B cell (primary cell): ENCODE measurements around the gene SDCCAG8. TPM values are rescaled to one million over a fixed set of nuclear protein-coding genes. Genes with fewer than 3 reads are reported as not detected.

ENCODE experiments used
- ATAC-seq: fragments of 200-7000 bp; cut with Tn5 transposase; one replicate; pipeline ENCODE4 v1.10.0; 2021; ENCODE audit warnings: low read depth, mild to moderate bottlenecking, moderate number of reproducible peaks, moderate library complexity
- CTCF ChIA-PET: fragments of 350-600 bp; sonication (Branson Sonifier 250); formaldehyde crosslinking; loops from one replicate; lab custom pipeline; 2021; ENCODE audit warnings: antibody characterized with exemption, inconsistent platforms; lab: Charles Lee
- POLR2A ChIA-PET: fragments of 350-600 bp; sonication (Branson Sonifier 250); formaldehyde crosslinking; loops from one replicate; lab custom pipeline; 2021; ENCODE audit warnings: antibody characterized with exemption; lab: Charles Lee
- DNase-seq: peaks from one replicate; pipeline ENCODE4 v3.0.0; 2013
- H2AFZ ChIP-seq: 2 replicates; pipeline ENCODE4 v1.6.1; 2012; ENCODE audit warnings: mild to moderate bottlenecking, low read depth, low read length; ENCODE audit not compliant: insufficient read depth, poor library complexity, severe bottlenecking
- H3K27ac ChIP-seq, 2 donors: 1 replicate in 1 of 2; 2 replicates in 1 of 2; pipeline ENCODE4 v1.5.1; 2012 to 2013; ENCODE audit warnings: low read length in 2 of 2, mild to moderate bottlenecking in 2 of 2, moderate library complexity in 1 of 2
- H3K27me3 ChIP-seq, 4 experiments: fragments of 200-600 bp in 1 of 4; sonication (generic) in 1 of 4; replicated peaks in 1 of 4; 1 replicate in 2 of 4; 2 replicates in 2 of 4; pipeline versions ENCODE4 v1.6.1 to v1.7.0; 2013 to 2016; ENCODE audit warnings: low read length in 3 of 4, mild to moderate bottlenecking in 2 of 4, mixed read lengths in 1 of 4, moderate library complexity in 1 of 4; ENCODE audit not compliant: insufficient read depth in 4 of 4, control insufficient read depth in 3 of 4; ENCODE audit errors: control extremely low read depth in 1 of 4
- H3K36me3 ChIP-seq, 2 experiments: replicated peaks in 1 of 2; 1 replicate in 1 of 2; 2 replicates in 1 of 2; pipeline versions ENCODE4 v1.6.1 to v1.7.1; 2013; ENCODE audit warnings: low read length in 1 of 2; ENCODE audit not compliant: insufficient read depth in 2 of 2, control insufficient read depth in 1 of 2; ENCODE audit errors: control extremely low read depth in 1 of 2, extremely low read depth in 1 of 2
- H3K4me1 ChIP-seq, 2 donors: fragments of 200-600 bp in 1 of 2; sonication (generic) in 1 of 2; 1 replicate in 1 of 2; 2 replicates in 1 of 2; pipeline versions ENCODE4 v1.5.1 to v1.6.1; 2013 to 2017; ENCODE audit warnings: low read length in 2 of 2; ENCODE audit not compliant: control insufficient read depth in 2 of 2, insufficient read depth in 2 of 2
- H3K4me2 ChIP-seq: replicated peaks from 2 replicates; pipeline ENCODE3; 2012; ENCODE audit warnings: mild to moderate bottlenecking, low read depth, low read length; ENCODE audit not compliant: poor library complexity, severe bottlenecking
- H3K4me3 ChIP-seq, 5 experiments: fragments of 200-600 bp in 1 of 5; sonication (generic) in 1 of 5; 1 replicate in 3 of 5; 2 replicates in 2 of 5; pipeline versions ENCODE4 v1.5.1 to v1.7.0; 2011 to 2016; ENCODE audit warnings: low read length in 4 of 5, mild to moderate bottlenecking in 4 of 5, low read depth in 2 of 5, control low read depth in 1 of 5, moderate library complexity in 1 of 5; ENCODE audit not compliant: insufficient read depth in 1 of 5; ENCODE audit errors: control extremely low read depth in 1 of 5, extremely low read depth in 1 of 5
- H3K79me2 ChIP-seq: fragments of 200-600 bp; sonication (generic); one replicate; pipeline ENCODE4 v1.6.0; 2016; ENCODE audit warnings: low read length; ENCODE audit not compliant: control insufficient read depth, insufficient read depth
- H3K9ac ChIP-seq: fragments of 200-600 bp; sonication (generic); 2 replicates; pipeline ENCODE4 v1.6.1; 2017; ENCODE audit warnings: mild to moderate bottlenecking, low read length, moderate library complexity
- H3K9me3 ChIP-seq, 3 donors: one replicate each; pipeline versions ENCODE4 v1.6.1 to v1.7.1; 2013; ENCODE audit warnings: low read length in 2 of 3; ENCODE audit not compliant: control insufficient read depth in 2 of 3, insufficient read depth in 1 of 3; ENCODE audit errors: control extremely low read depth in 1 of 3
- H4K20me1 ChIP-seq: 2 replicates; pipeline ENCODE4 v1.6.0; 2012; ENCODE audit warnings: mild to moderate bottlenecking, low read length; ENCODE audit not compliant: insufficient read depth, control insufficient read depth, poor library complexity, severe bottlenecking
- H3K27ac Mint-ChIP-seq: one replicate; pipeline ENCODE4 v1.8.0; 2021; ENCODE audit warnings: mixed read lengths
- H3K27me3 Mint-ChIP-seq: one replicate; pipeline ENCODE4 v1.8.0; 2021; ENCODE audit warnings: mixed read lengths
- H3K4me1 Mint-ChIP-seq: one replicate; pipeline ENCODE4 v1.8.0; 2021; ENCODE audit warnings: mixed read lengths
- H3K4me3 Mint-ChIP-seq: one replicate; pipeline ENCODE4 v1.8.0; 2021; ENCODE audit warnings: mixed read lengths
- H3K9me3 Mint-ChIP-seq: one replicate; pipeline ENCODE4 v1.8.0; 2022; ENCODE audit warnings: mixed read lengths; ENCODE audit not compliant: insufficient read depth
- EZH2 ChIP-seq: IDR thresholded peaks from 2 replicates; pipeline ENCODE4 v1.6.1; 2012; ENCODE audit warnings: borderline replicate concordance, low read depth, mild to moderate bottlenecking, moderate library complexity, low read length; ENCODE audit not compliant: insufficient read depth, poor library complexity, severe bottlenecking
- WGBS: methylation state at CpG from one replicate; pipeline ENCODE4 v1.1.5; 2013; ENCODE audit warnings: missing lambda C conversion rate; ENCODE audit not compliant: insufficient coverage; 5-methylcytosine and 5-hydroxymethylcytosine counted together
- intact Hi-C: fragments of 100-400 bp; cut with micrococcal nuclease; formaldehyde crosslinking; loops from one replicate; pipeline ENCODE4 v1.10.0; 2022
- polyA plus RNA-seq: library from polyadenylated mRNA; depleted of rRNA; stranded (reverse); fragments of >200 nt; gene quantifications from 2 replicates; pipeline ENCODE4 v1.2.3, GENCODE V29; 2012
- total RNA-seq, 2 donors: library from RNA; stranded (reverse); fragments of 120-200 nt in 1 of 2; gene quantifications; 1 replicate in 1 of 2; 2 replicates in 1 of 2; pipeline versions ENCODE4 v1.2.3 to v1.2.4, GENCODE V29; 2013 to 2022
- TF ChIP-seq, protein P1 (sequence below): fragments of 200-600 bp; IDR thresholded peaks from one replicate; pipeline ENCODE4 v1.8.0; 2022; ENCODE audit warnings: antibody characterized with exemption, mild to moderate bottlenecking

The SDCCAG8 gene
- total and polyA plus RNA-seq, 2 donors (not counting 1 experiment from before 2014, with no cell fraction given), result 37.1 to 60.7 TPM

DNA sequence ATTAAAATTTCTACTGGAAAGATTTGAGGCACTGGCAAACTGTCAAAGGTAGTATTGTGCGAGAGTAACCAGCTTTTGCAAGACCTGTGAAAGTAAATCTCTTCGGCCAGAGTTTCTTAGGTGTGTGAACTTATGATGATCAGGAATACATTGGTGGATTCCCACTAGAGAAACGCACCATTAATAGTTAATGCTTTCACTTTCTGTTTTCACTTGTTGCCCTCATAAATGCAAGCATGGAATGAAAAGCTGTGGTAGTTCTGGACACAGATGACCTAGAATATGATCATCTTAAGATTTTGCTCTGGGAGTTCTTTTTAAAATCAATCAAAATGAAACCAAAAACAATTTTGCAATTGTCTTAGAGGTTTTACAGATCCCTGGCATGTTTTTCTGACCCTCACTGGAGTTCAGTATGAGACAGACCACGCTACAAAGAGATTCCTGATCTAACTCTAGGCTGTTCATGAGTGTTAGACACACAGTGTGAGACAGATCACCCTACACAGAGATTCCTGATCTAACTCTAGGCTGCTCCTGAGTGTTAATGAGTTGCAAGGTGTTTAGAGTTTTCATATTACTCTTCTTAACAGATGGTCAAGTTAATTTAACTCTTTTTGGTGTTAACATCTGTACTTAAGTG, 98.8 kb downstream of the SDCCAG8 start:
- H3K9me3 Mint-ChIP-seq, result no peaks in the 10 kb centered on the region
- Histone ChIP-seq H3K4me2 (peak overlapping the region; percentile 47), H3K27me3 (no peaks in the 10 kb centered on the region), H4K20me1 (no peaks in the 10 kb centered on the region), H3K27ac (no peak overlapping the region), H2AFZ (peak overlapping the region; percentile 4), H3K36me3 (peaks cover 0 to 5% of the 10 kb centered on the region in 2 experiments), H3K9me3 (no peaks in the 10 kb centered on the region), H3K9ac (peak overlapping the region; percentile 33), H3K79me2 (no peaks in the 10 kb centered on the region), H3K4me1 (peaks cover 3 to 9% of the 10 kb centered on the region in 2 donors), H3K4me3 (no peak overlapping the region)
- no peak overlapping the region for H3K27ac Mint-ChIP-seq
- no peaks in the 10 kb centered on the region for H3K27me3 Mint-ChIP-seq
- 60% methylated on average over 1 of the region's 4 CpGs for WGBS
- ATAC-seq (no peak), DNase-seq (no peak)
- no peak for TF ChIP-seq EZH2
- POLR2A ChIA-PET, result no interaction called here
- intact Hi-C loops, result no loop called here
- peaks cover 15% of the 10 kb centered on the region for H3K4me1 Mint-ChIP-seq
- CTCF ChIA-PET, result interaction anchor here (0.9 to 3.5 kb wide), 4 partner anchors 10 to 918 kb away, joined by 3 to 13 read pairs (median 6); no protein-coding TSS in a partner anchor
- H3K4me3 Mint-ChIP-seq, result peak overlapping the region; percentile 69

GRCh38 chr1:243363832-243364231, 108.0 kb downstream of the SDCCAG8 start:
- WGBS, result no CpG with 5 or more reads among the region's 1 CpG
- intact Hi-C loops, result no loop called here
- CTCF ChIA-PET, result interaction anchor here (1.2 to 2.8 kb wide), 3 partner anchors 9 to 25 kb away, joined by 3 to 9 read pairs (median 7); no protein-coding TSS in a partner anchor
- no peaks in the 10 kb centered on the region for H3K9me3 Mint-ChIP-seq
- H3K27ac Mint-ChIP-seq, result no peak overlapping the region
- peaks cover 3% of the 10 kb centered on the region for H3K4me1 Mint-ChIP-seq
- Histone ChIP-seq H3K9me3 (no peaks in the 10 kb centered on the region), H3K27ac (no peak overlapping the region), H3K9ac (no peak overlapping the region), H3K4me2 (no peak overlapping the region), H2AFZ (no peak overlapping the region), H3K4me3 (no peak overlapping the region), H3K36me3 (peaks cover 0 to 8% of the 10 kb centered on the region in 2 experiments), H3K4me1 (no peaks in the 10 kb centered on the region), H4K20me1 (no peaks in the 10 kb centered on the region), H3K27me3 (no peaks in the 10 kb centered on the region), H3K79me2 (no peaks in the 10 kb centered on the region)
- POLR2A ChIA-PET, result no interaction called here
- H3K4me3 Mint-ChIP-seq, result no peak overlapping the region
- no peak for TF ChIP-seq EZH2
- TF ChIP-seq, protein P1, sequence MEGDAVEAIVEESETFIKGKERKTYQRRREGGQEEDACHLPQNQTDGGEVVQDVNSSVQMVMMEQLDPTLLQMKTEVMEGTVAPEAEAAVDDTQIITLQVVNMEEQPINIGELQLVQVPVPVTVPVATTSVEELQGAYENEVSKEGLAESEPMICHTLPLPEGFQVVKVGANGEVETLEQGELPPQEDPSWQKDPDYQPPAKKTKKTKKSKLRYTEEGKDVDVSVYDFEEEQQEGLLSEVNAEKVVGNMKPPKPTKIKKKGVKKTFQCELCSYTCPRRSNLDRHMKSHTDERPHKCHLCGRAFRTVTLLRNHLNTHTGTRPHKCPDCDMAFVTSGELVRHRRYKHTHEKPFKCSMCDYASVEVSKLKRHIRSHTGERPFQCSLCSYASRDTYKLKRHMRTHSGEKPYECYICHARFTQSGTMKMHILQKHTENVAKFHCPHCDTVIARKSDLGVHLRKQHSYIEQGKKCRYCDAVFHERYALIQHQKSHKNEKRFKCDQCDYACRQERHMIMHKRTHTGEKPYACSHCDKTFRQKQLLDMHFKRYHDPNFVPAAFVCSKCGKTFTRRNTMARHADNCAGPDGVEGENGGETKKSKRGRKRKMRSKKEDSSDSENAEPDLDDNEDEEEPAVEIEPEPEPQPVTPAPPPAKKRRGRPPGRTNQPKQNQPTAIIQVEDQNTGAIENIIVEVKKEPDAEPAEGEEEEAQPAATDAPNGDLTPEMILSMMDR, result no peak
- ATAC-seq, result no peak
- no peaks in the 10 kb centered on the region for H3K27me3 Mint-ChIP-seq
- no peak for DNase-seq
